PFSK-1 (cell line): Measurements from ENCODE around the gene NCOA1.

Experiments used
- FOXP2 ChIP-seq: optimal IDR thresholded peaks from 2 replicates; pipeline ENCODE3; 2011; ENCODE audit warnings: borderline replicate concordance, control low read depth, inconsistent platforms; ENCODE audit not compliant: insufficient read depth; ENCODE audit errors: extremely low read length, extremely low read depth
- POLR2AphosphoS5 ChIP-seq: IDR thresholded peaks from 2 replicates; pipeline ENCODE4 v1.6.1; 2012; ENCODE audit warnings: low read depth, mild to moderate bottlenecking, control low read depth, low read length, moderate library complexity
- SIN3A ChIP-seq: IDR thresholded peaks from 2 replicates; pipeline ENCODE4 v1.6.1; 2012; ENCODE audit warnings: mild to moderate bottlenecking, low read length, moderate library complexity, borderline replicate concordance; ENCODE audit not compliant: insufficient read depth
- TAF1 ChIP-seq: IDR thresholded peaks from 2 replicates; pipeline ENCODE4 v1.6.1; 2012; ENCODE audit warnings: low read length, control low read depth, borderline replicate concordance; ENCODE audit not compliant: insufficient read depth
- TF ChIP-seq, protein P1 (sequence below), 2 experiments: IDR thresholded peaks; 2 replicates each; pipeline versions ENCODE4 v1.6.1 to v1.8.0; 2011 to 2012; ENCODE audit warnings: low read depth in 2 of 2, low read length in 2 of 2, control low read depth in 1 of 2, inconsistent platforms in 1 of 2, mild to moderate bottlenecking in 1 of 2, moderate library complexity in 1 of 2; ENCODE audit not compliant: insufficient read depth in 1 of 2

The NCOA1 gene

DNA sequence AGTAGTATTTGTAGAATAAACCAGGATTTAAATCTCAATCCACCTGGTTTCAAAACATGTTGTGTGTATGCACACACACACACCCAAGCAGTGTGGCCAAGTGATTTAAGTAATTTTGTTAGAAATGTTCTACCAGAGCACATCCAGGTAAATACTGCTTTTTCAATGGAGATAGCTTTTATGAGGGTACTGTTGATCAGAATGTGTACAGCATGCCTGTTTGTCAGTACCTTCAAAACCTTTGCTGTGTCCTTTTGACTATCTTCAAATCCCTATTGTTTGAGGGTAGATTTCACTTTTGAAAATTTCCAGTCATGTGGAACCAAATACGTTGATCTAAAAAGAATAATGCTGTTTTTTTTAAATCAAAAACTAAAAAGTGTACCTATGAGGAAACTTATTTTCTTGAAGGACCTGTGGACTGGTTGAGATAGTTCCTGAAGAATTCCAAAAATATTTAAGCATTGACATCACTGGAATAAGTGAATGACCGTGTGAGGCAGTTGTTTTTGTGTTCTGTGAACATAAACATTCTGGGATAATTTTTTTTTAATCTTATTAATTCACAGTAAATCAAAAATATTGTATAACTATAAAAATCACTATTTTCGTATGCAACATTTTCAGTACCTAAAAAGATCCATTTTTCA is 231.2 kb downstream of the NCOA1 start:
- TF ChIP-seq SIN3A (no peak), TAF1 (no peak), POLR2AphosphoS5 (no peak), FOXP2 (no peak)
- TF ChIP-seq, protein P1, sequence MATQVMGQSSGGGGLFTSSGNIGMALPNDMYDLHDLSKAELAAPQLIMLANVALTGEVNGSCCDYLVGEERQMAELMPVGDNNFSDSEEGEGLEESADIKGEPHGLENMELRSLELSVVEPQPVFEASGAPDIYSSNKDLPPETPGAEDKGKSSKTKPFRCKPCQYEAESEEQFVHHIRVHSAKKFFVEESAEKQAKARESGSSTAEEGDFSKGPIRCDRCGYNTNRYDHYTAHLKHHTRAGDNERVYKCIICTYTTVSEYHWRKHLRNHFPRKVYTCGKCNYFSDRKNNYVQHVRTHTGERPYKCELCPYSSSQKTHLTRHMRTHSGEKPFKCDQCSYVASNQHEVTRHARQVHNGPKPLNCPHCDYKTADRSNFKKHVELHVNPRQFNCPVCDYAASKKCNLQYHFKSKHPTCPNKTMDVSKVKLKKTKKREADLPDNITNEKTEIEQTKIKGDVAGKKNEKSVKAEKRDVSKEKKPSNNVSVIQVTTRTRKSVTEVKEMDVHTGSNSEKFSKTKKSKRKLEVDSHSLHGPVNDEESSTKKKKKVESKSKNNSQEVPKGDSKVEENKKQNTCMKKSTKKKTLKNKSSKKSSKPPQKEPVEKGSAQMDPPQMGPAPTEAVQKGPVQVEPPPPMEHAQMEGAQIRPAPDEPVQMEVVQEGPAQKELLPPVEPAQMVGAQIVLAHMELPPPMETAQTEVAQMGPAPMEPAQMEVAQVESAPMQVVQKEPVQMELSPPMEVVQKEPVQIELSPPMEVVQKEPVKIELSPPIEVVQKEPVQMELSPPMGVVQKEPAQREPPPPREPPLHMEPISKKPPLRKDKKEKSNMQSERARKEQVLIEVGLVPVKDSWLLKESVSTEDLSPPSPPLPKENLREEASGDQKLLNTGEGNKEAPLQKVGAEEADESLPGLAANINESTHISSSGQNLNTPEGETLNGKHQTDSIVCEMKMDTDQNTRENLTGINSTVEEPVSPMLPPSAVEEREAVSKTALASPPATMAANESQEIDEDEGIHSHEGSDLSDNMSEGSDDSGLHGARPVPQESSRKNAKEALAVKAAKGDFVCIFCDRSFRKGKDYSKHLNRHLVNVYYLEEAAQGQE (IDR thresholded peaks at IDR 0.05; ENCODE audit: insufficient read depth in 1 of 2, low read depth in 2 of 2, low read length in 2 of 2): no peak

DNA sequence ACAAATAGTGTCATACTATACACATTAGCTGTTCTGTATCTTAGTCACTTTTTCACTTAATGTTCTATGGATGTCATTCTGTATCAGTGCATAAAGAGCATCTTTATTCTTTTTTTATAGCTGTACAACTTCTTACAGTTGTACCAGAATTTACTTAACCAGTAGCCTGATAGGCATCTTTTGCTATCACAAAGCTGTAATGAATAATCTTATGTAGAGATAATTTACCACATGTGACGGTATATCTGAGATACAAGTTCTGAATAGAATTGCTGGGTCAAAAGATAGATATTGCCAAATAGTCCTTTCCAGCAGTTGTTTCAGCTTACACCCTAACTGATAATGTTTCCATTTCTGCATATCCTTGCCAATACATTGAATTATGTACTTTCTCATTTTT is 232.1 kb downstream of the NCOA1 start:
- TF ChIP-seq POLR2AphosphoS5: no peak

DNA sequence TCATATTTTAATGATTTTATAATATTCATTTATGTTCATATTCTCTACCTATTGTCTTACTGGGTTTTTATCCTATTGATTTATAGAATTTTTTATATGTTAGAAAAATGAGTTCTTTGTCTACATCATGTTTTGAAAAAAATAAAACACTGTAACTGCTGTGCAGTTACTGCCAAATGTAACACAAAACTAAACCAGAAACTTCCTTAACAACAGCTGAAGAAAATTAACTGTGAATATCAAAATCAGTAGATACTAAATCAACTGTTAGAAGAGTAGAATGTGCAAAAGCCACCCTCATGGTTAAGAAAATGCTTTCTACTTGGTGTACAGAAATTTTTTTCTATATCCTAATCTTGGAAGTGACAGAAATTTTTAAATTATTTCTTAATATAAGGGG is 232.6 kb downstream of the NCOA1 start:
- TF ChIP-seq FOXP2: no peak
- TF ChIP-seq SIN3A: no peak
- no peak for TF ChIP-seq POLR2AphosphoS5
- no peak for TF ChIP-seq TAF1
- TF ChIP-seq, protein P1 (IDR thresholded peaks at IDR 0.05; ENCODE audit: insufficient read depth in 1 of 2, low read depth in 2 of 2, low read length in 2 of 2): no peak

DNA sequence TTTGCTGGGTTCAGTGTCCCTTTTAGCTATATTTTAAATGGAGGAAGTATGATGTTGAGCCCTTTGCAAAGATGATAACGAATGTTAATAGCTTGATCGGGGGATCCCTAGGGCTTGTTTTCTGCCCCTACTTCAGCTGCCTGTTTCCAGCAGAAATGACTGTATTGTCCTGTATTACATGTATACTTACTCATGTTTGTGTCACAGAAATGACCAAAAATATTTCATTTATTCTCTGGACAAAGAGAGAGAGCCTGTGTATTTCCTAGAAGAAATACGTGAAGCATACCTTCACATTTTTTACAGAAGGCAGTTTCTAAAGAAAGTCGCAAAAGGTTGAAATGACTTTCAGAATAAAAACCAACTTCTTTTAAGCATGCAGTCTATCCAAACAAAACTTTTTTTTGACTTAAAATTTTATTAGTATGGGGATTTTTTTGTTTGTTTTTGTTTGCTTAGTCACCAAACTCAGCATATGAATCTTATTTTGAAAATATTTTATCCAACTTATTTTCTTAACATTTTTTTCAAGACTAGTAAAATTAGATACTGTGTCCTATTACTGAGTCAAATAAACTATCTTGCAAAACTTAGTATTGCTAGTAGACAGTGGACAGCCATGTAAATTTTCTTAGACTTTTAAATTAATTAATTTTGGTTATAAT is 233.2 kb downstream of the NCOA1 start:
- TF ChIP-seq, protein P1 (IDR thresholded peaks at IDR 0.05; ENCODE audit: insufficient read depth in 1 of 2, low read depth in 2 of 2, low read length in 2 of 2): no peak
- TF ChIP-seq POLR2AphosphoS5: no peak
- TF ChIP-seq FOXP2: no peak
- no peak for TF ChIP-seq TAF1
- no peak for TF ChIP-seq SIN3A

DNA sequence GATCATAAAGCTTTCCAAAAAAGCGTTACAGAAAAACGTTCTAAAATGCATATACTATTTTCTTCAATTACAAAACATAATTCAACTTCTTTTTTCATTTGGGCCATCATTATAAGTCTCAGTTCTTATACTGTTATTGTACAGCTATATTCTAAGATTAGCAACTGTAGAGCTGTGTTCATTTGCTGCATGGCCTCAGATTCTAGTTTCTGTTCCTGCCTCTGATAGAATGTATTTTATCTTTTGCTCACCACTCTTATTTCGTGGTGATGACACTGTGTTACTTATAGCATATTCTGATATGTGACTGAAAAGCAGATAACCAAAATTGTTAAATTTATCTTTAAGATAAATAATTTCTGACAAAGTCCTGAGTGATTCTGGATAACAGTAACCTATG is 234.9 kb downstream of the NCOA1 start:
- no peak for TF ChIP-seq TAF1
- TF ChIP-seq, protein P1 (IDR thresholded peaks at IDR 0.05; ENCODE audit: insufficient read depth in 1 of 2, low read depth in 2 of 2, low read length in 2 of 2): no peak
- TF ChIP-seq POLR2AphosphoS5: no peak
- no peak for TF ChIP-seq FOXP2
- no peak for TF ChIP-seq SIN3A
